Cardiac muscle cell (in vitro differentiated cells and primary cell): ENCODE results near the gene PIGW. TPM values are rescaled to one million over a fixed set of nuclear protein-coding genes. Genes with fewer than 3 reads are reported as not detected.

Experiments
- DNase-seq, 2 donors: peaks; one replicate each; pipeline versions ENCODE4 v3.0.0 to v3.0.0-alpha.2; 2010 to 2017; ENCODE audit warnings: low read depth in 1 of 2, low spot score in 1 of 2
- H3K27ac ChIP-seq: fragments of 200-600 bp; sonication (generic); 2 replicates; pipeline ENCODE4 v1.5.1; 2016
- H3K27me3 ChIP-seq: fragments of 200-600 bp; sonication (generic); 2 replicates; pipeline ENCODE4 v1.6.0; 2016; ENCODE audit warnings: control low read depth
- H3K36me3 ChIP-seq: fragments of 200-600 bp; sonication (generic); 2 replicates; pipeline ENCODE4 v1.5.1; 2016; ENCODE audit warnings: control low read depth
- H3K4me1 ChIP-seq: fragments of 200-600 bp; sonication (generic); 2 replicates; pipeline ENCODE4 v1.8.1; 2017; ENCODE audit warnings: low read depth, mild to moderate bottlenecking, mixed run types
- H3K4me3 ChIP-seq: fragments of 200-600 bp; sonication (generic); 2 replicates; pipeline ENCODE4 v1.5.1; 2016; ENCODE audit warnings: mild to moderate bottlenecking
- H3K9me3 ChIP-seq: fragments of 200-600 bp; sonication (generic); 2 replicates; pipeline ENCODE4 v1.5.1; 2017; ENCODE audit warnings: low read depth, mild to moderate bottlenecking, control low read depth
- CTCF ChIP-seq: IDR thresholded peaks from 2 replicates; pipeline ENCODE4 v1.5.1; 2012; ENCODE audit warnings: low read depth, mild to moderate bottlenecking, low read length
- polyA plus RNA-seq: library from polyadenylated mRNA; unstranded; fragments of >200 nt; fragmentation: Nextera tagmentation; extraction: Ambion mirVana; gene quantifications from 2 replicates; pipeline ENCODE4 v1.2.1, GENCODE V29; 2016
- total RNA-seq: library from RNA; depleted of rRNA; stranded (reverse); fragments of >200 nt; gene quantifications from 2 replicates; pipeline ENCODE4 v1.2.3, GENCODE V29; 2016

The PIGW gene
- total and polyA plus RNA-seq, 2 experiments from 2014 or later = 2.3 to 11.8 TPM

GRCh38 chr17:36493956-36494355, 40.8 kb upstream of the PIGW start:
- no peak overlapping the region for H3K4me3 ChIP-seq
- H3K27me3 ChIP-seq = no peaks in the 10 kb centered on the region

GRCh38 chr17:36494674-36495073, 40.1 kb upstream of the PIGW start:
- H3K36me3 ChIP-seq = peaks cover 42% of the 10 kb centered on the region
- H3K27me3 ChIP-seq = no peaks in the 10 kb centered on the region
- no peak overlapping the region for H3K4me3 ChIP-seq
- TF ChIP-seq CTCF = no peak
- DNase-seq = no peak
- H3K9me3 ChIP-seq = no peaks in the 10 kb centered on the region
- no peak overlapping the region for H3K27ac ChIP-seq
- peaks cover 9% of the 10 kb centered on the region for H3K4me1 ChIP-seq

More at GRCh38 chr17:36493956-36494355, 40.8 kb upstream of the PIGW start:
- no peak for DNase-seq
- no peak overlapping the region for H3K27ac ChIP-seq
- H3K4me1 ChIP-seq = peaks cover 4% of the 10 kb centered on the region
- no peaks in the 10 kb centered on the region for H3K9me3 ChIP-seq
- peaks cover 41% of the 10 kb centered on the region for H3K36me3 ChIP-seq
- TF ChIP-seq CTCF = no peak

GRCh38 chr17:36495076-36495578, 39.7 kb upstream of the PIGW start:
- no peak overlapping the region for H3K4me3 ChIP-seq
- no peak for TF ChIP-seq CTCF

GRCh38 chr17:36496018-36496789, 38.6 kb upstream of the PIGW start:
- Histone ChIP-seq H3K4me3 (no peak overlapping the region), H3K27me3 (no peaks in the 10 kb centered on the region), H3K9me3 (no peaks in the 10 kb centered on the region), H3K4me1 (peaks cover 9% of the 10 kb centered on the region), H3K27ac (peak overlapping the region; percentile 72), H3K36me3 (peaks cover 42% of the 10 kb centered on the region)
- TF ChIP-seq CTCF = no peak
- no peak for DNase-seq

More at GRCh38 chr17:36495076-36495578, 39.7 kb upstream of the PIGW start:
- DNase-seq = no peak
- no peaks in the 10 kb centered on the region for H3K9me3 ChIP-seq
- H3K27ac ChIP-seq = no peak overlapping the region
- no peaks in the 10 kb centered on the region for H3K27me3 ChIP-seq
- H3K36me3 ChIP-seq = peaks cover 42% of the 10 kb centered on the region
- peaks cover 9% of the 10 kb centered on the region for H3K4me1 ChIP-seq

- TF ChIP-seq CTCF = no peak
- peaks cover 21% of the 10 kb centered on the region for H3K4me1 ChIP-seq
- H3K4me3 ChIP-seq = no peak overlapping the region
- H3K27ac ChIP-seq = peak overlapping the region; percentile 70
- no peaks in the 10 kb centered on the region for H3K9me3 ChIP-seq
- H3K27me3 ChIP-seq = no peaks in the 10 kb centered on the region
- H3K36me3 ChIP-seq = peaks cover 41% of the 10 kb centered on the region
- DNase-seq = no peak
These were observed 36.6 kb upstream of the PIGW start for GRCh38 chr17:36498155-36498554.
